Sigmoid colon (tissue), 7 donors: ENCODE measurements around the gene ZNF135. TPM values are rescaled to one million over a fixed set of nuclear protein-coding genes. Genes with fewer than 3 reads are reported as not detected.

Experiments used
- DNase-seq: peaks from one replicate; pipeline ENCODE4 v3.0.0-alpha.2; 2019
- H3K27ac ChIP-seq, 4 donors: fragments of 200-600 bp; sonication (generic); one replicate each; pipeline ENCODE4 v1.5.1; 2016 to 2019; ENCODE audit warnings: mild to moderate bottlenecking in 1 of 4
- H3K27me3 ChIP-seq, 3 donors: fragments of 200-600 bp; sonication (generic); one replicate each; pipeline ENCODE4 v1.5.1; 2019; ENCODE audit warnings: mild to moderate bottlenecking in 1 of 3
- H3K36me3 ChIP-seq, 4 donors: fragments of 200-600 bp; sonication (generic); one replicate each; pipeline ENCODE4 v1.5.1; 2016 to 2019
- H3K4me1 ChIP-seq, 4 donors: fragments of 200-600 bp; sonication (generic); one replicate each; pipeline ENCODE4 v1.5.1; 2017 to 2019
- H3K4me3 ChIP-seq, 4 donors: fragments of 200-600 bp; sonication (generic); one replicate each; pipeline ENCODE4 v1.5.1; 2017 to 2019; ENCODE audit warnings: mild to moderate bottlenecking in 2 of 4, moderate library complexity in 1 of 4
- H3K9me3 ChIP-seq, 4 donors: fragments of 200-600 bp in 3 of 4; sonication (generic) in 3 of 4; one replicate each; pipeline versions ENCODE4 v1.5.1 to v1.6.1; 2013 to 2019
- EP300 ChIP-seq, 4 donors: sonication (generic); formaldehyde crosslinking; IDR thresholded peaks; one replicate each; pipeline ENCODE4 v1.6.1; 2017; ENCODE audit warnings: antibody characterized with exemption in 4 of 4
- POLR2A ChIP-seq, 2 donors: fragments of 450-650 bp; IDR thresholded peaks; one replicate each; pipeline ENCODE4 v1.6.1; 2016; ENCODE audit warnings: antibody characterized with exemption in 2 of 2, mild to moderate bottlenecking in 2 of 2, moderate library complexity in 2 of 2
- POLR2AphosphoS5 ChIP-seq, 4 donors: sonication (generic); formaldehyde crosslinking; IDR thresholded peaks; one replicate each; pipeline ENCODE4 v1.6.1; 2017; ENCODE audit warnings: antibody characterized with exemption in 4 of 4
- WGBS, 2 donors: extraction: QIAGEN DNeasy Blood & Tissue Kit; methylation state at CpG; one replicate each; pipeline ENCODE4 v1.1.7; 2013; 5-methylcytosine and 5-hydroxymethylcytosine counted together
- intact Hi-C: fragments of 100-400 bp; cut with DNase I; formaldehyde crosslinking; loops from one replicate; pipeline ENCODE4 v1.15.1; 2023
- polyA plus RNA-seq, 3 donors: library from polyadenylated mRNA; stranded (reverse); fragments of 200-250 nt; gene quantifications; one replicate each; pipeline ENCODE4 v1.2.3, GENCODE V29; 2013
- total RNA-seq, 4 donors: library from RNA; depleted of rRNA; stranded (reverse); fragments of >200 nt; gene quantifications; one replicate each; pipeline ENCODE4 v1.1.0, GENCODE V29; 2016
- TF ChIP-seq, protein P1 (sequence below), 4 experiments: fragments of 450-650 bp in 3 of 4; fragments of 200-600 bp in 1 of 4; IDR thresholded peaks; one replicate each; pipeline ENCODE4 v1.5.1; 2016 to 2019; ENCODE audit warnings: antibody characterized with exemption in 4 of 4, mild to moderate bottlenecking in 3 of 4, moderate library complexity in 2 of 4
- donor health status: healthy with polysubstance abuse.
- donor health status: Bipolar disorder and iron deficiency.
- donor health status: healthy.

Gene ZNF135
- total and polyA plus RNA-seq, 7 donors = 0.46 to 10.0 (median 6.1) TPM

DNA sequence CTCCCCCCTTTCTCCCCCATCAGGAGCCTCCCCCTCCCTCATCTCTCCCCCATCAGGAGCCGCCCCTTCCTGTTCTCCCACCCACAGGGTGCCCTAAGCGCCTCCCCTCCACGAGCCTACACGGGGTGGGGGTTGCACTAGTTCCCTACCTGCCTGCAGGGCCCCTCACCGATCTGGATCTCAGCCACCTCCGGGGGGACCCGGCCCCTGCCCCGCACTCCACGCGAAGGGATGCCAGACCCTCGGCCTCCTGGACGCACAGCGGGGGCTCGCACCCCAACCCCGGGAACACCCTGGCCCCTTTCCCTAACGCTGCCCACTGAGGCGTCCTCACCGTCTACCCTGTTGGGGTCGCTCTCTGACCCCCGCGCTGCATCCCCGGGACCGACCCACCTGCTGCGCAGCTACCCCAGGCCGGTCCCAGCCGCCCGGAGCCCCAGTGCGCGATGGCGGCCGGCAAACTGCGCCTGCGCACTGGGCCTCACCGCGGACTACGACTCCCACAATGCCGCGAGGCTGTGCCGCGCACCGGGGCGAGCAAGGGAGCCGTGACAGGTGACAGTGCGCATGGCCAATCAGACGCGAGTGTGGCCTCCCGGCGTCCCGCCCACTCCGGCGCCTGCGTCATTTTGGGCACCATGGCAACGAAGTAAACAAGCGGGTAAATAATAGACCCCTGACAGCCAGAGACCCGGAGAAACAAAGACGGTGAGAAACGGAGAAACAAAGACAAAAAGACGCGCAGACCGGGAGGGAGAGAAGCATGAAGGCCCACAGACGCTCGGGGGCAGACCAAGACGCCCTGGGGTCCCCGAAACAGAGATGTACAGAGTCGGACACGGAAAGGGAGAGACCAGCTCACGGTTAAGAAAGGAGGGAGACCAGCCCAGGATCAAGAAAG is 38.9 kb downstream of the ZNF135 start, which contains the start of gene ZSCAN18:
TSS of gene ZSCAN18 (minus strand) at position 451 of the 901 bp plus-strand sequence. CDS start 7,964 bp downstream, outside the sequence.
- H3K27me3 ChIP-seq = no peaks in the 10 kb centered on the region
- H3K27ac ChIP-seq = peak within 1 kb of the TSS; percentile 87 to 94 (median 92)
- TF ChIP-seq, protein P1, sequence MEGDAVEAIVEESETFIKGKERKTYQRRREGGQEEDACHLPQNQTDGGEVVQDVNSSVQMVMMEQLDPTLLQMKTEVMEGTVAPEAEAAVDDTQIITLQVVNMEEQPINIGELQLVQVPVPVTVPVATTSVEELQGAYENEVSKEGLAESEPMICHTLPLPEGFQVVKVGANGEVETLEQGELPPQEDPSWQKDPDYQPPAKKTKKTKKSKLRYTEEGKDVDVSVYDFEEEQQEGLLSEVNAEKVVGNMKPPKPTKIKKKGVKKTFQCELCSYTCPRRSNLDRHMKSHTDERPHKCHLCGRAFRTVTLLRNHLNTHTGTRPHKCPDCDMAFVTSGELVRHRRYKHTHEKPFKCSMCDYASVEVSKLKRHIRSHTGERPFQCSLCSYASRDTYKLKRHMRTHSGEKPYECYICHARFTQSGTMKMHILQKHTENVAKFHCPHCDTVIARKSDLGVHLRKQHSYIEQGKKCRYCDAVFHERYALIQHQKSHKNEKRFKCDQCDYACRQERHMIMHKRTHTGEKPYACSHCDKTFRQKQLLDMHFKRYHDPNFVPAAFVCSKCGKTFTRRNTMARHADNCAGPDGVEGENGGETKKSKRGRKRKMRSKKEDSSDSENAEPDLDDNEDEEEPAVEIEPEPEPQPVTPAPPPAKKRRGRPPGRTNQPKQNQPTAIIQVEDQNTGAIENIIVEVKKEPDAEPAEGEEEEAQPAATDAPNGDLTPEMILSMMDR (IDR thresholded peaks at IDR 0.05) = no peak
- TF ChIP-seq POLR2A (IDR thresholded peaks at IDR 0.05) (peak; percentile 64 to 69), POLR2AphosphoS5 (IDR thresholded peaks at IDR 0.05) (peak; percentile 94 to 97 (median 95)), EP300 (IDR thresholded peaks at IDR 0.05) (peak; percentile 32 to 88 (median 57))
- WGBS, 2 donors = 1 to 2% methylated on average over 67 of the region's 67 CpGs
- DNase-seq = peak; percentile 99
- intact Hi-C loops = loop anchor here (2.0 kb wide), 4 partner anchors 39 to 95 kb away; partner anchors contain the start of genes ZNF135 and ZNF606
- H3K9me3 ChIP-seq = peaks cover 0 to 21% (median 3%) of the 10 kb centered on the region in 4 donors
- peaks cover 0 to 17% (median 15%) of the 10 kb centered on the region in 4 donors for H3K4me1 ChIP-seq
- H3K36me3 ChIP-seq = no peaks in the 10 kb centered on the region
- peak within 1 kb of the TSS; percentile 87 to 99 (median 92) for H3K4me3 ChIP-seq

DNA sequence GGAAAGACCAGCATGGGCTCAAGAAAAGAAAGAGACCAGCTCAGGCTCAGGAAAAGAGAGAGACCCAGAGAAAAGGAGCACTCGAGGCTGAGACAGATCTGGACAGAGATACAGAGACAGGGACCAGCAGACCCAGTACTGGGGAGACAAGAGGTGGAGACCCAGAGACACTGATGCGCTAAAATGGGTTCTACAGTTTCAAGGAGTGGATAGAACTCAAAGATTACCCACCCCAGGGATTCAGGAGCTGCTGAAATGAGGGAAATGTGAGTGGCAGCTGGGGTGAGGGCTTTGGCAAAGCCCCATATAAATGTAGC is 39.6 kb downstream of the ZNF135 start:
- no peaks in the 10 kb centered on the region for H3K36me3 ChIP-seq
- intact Hi-C loops = loop anchor here (2.0 kb wide), 4 partner anchors 40 to 96 kb away; partner anchors contain the start of genes ZNF135 and ZNF606
- WGBS, 2 donors = 21 to 22% methylated on average over 2 of the region's 2 CpGs
- peaks cover 0 to 24% (median 3%) of the 10 kb centered on the region in 4 donors for H3K9me3 ChIP-seq
- peak overlapping the region; percentile 87 to 94 (median 92) for H3K27ac ChIP-seq
- peak overlapping the region; percentile 87 to 99 (median 92) for H3K4me3 ChIP-seq
- H3K27me3 ChIP-seq = no peaks in the 10 kb centered on the region
- peaks cover 0 to 17% (median 15%) of the 10 kb centered on the region in 4 donors for H3K4me1 ChIP-seq
- DNase-seq = no peak
- no peak for TF ChIP-seq POLR2AphosphoS5 (IDR thresholded peaks at IDR 0.05)
- no peak for TF ChIP-seq POLR2A (IDR thresholded peaks at IDR 0.05)

DNA sequence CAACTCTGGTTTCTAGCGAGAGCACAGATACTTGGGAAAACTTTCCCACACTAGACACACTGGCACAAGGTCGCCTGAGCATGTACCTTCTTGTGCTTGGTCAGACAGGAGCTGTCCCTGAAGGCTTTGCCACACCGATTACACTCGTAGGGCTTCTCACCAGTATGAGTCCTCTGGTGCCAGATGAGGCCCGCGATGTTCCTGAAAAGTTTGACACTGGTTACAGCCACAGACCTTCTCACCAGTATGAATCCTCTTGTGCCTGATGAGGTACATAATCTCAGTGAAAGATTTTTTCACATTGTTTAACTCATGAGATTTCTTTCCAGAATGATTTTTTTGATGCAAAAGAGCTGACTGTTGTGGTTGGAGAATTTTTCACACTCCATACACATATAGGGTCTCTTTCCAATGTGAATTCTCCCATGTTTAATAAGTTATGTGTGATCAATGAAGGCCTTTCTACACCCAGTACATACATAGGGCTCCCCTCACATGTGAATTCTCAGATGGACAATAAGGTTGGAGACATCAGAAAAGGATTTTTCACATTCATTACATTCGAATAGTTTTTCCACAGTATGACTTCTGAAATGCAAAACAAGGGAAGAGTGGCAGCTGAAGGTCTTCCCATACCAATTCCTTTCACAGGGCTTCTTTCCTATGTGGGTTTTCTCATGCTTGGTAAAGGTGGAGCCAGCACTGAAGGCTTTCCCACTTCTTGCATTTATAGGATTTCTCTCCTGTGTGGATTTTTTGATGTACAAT is 48.9 kb downstream of the ZNF135 start:
- 85 to 86% methylated on average over 7 of the region's 7 CpGs for WGBS, 2 donors
- peaks cover 33 to 76% (median 56%) of the 10 kb centered on the region in 4 donors for H3K9me3 ChIP-seq
- H3K36me3 ChIP-seq = no peaks in the 10 kb centered on the region
- H3K4me1 ChIP-seq = no peaks in the 10 kb centered on the region
- intact Hi-C loops = no loop called here
- no peak for DNase-seq
- H3K27ac ChIP-seq = no peak overlapping the region
- no peaks in the 10 kb centered on the region for H3K27me3 ChIP-seq
- no peak overlapping the region for H3K4me3 ChIP-seq
- TF ChIP-seq POLR2A (IDR thresholded peaks at IDR 0.05) (no peak), POLR2AphosphoS5 (IDR thresholded peaks at IDR 0.05) (no peak), EP300 (IDR thresholded peaks at IDR 0.05) (no peak)
- TF ChIP-seq, protein P1 (IDR thresholded peaks at IDR 0.05) = no peak

DNA sequence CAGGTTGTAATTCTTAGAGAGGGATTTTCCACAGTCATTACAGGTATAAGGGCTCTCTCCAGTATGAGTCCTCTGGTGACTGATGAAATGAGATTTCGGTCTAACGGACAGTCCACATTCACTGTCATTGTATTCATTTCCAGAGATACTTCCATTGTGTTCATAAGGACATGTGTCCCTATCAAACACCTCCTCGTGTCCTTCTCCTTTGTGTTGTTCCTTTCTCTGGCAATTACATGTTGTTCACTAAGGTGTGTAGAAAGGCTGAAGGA is 49.4 kb downstream of the ZNF135 start:
- H3K9me3 ChIP-seq = peaks cover 36 to 79% (median 60%) of the 10 kb centered on the region in 4 donors
- no peaks in the 10 kb centered on the region for H3K36me3 ChIP-seq
- WGBS, 2 donors = 87 to 89% methylated on average over 3 of the region's 3 CpGs
- H3K4me3 ChIP-seq = no peak overlapping the region
- DNase-seq = no peak
- H3K4me1 ChIP-seq = no peaks in the 10 kb centered on the region
- no peak for TF ChIP-seq POLR2A (IDR thresholded peaks at IDR 0.05)
- TF ChIP-seq POLR2AphosphoS5 (IDR thresholded peaks at IDR 0.05) = no peak
- no peaks in the 10 kb centered on the region for H3K27me3 ChIP-seq
- intact Hi-C loops = no loop called here
- no peak overlapping the region for H3K27ac ChIP-seq

DNA sequence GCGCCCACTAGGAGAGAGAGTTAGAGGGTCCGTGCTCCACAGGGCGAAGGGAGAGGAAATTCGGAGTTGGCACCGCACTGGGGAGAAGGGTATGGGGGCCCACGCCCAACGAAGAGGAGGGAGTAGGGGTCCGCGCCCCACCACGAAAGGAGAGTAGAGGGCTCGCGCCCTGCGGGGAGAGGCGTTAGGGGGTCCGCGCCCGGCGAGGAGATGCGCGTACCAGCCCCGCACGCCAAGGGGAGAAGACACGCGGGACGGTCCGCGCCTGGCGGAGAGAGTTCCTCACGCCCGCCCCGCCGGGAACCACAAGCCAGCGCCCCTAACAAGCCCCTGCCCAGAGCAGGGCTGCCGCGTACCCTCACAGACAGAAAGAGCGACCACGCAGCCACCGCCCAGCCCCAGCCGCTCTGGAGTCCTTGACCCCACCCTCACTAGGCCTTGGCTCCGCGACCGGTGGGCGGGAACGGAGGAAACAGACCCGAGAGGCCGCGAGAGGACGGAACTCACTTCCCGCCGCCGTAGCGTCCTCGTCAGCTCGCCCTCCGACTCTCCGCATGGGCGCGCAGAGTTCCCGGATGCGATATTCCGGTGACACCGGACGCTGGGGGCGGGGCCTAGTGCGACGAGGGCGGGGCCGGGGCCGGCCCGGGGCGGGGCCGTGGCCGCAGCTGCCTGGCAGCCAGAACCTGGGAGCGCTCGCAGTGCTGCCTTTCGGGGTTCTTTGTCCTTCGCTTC is 58.9 kb downstream of the ZNF135 start:
- intact Hi-C loops = no loop called here
- 13 to 45% methylated on average over 77 of the region's 77 CpGs for WGBS, 2 donors
- DNase-seq = no peak
- H3K36me3 ChIP-seq = no peaks in the 10 kb centered on the region
- no peak for TF ChIP-seq POLR2AphosphoS5 (IDR thresholded peaks at IDR 0.05)
- no peak for TF ChIP-seq POLR2A (IDR thresholded peaks at IDR 0.05)
- no peak for TF ChIP-seq EP300 (IDR thresholded peaks at IDR 0.05)
- TF ChIP-seq, protein P1 (IDR thresholded peaks at IDR 0.05) = no peak
- peaks cover 31 to 76% (median 63%) of the 10 kb centered on the region in 4 donors for H3K9me3 ChIP-seq
- H3K4me1 ChIP-seq = no peaks in the 10 kb centered on the region
- peaks cover 5 to 16% (median 8%) of the 10 kb centered on the region in 3 donors for H3K27me3 ChIP-seq
- H3K4me3 ChIP-seq = no peak overlapping the region
- no peak overlapping the region for H3K27ac ChIP-seq
